ENCODE measurements around the gene ECHS1.
"Not testable (repeated sequence)": the region's sequence is repeated elsewhere in the genome, so short reads cannot be mapped to it uniquely, and the experiment has no call there.

ECHS1 gene

GRCh38 chr10:133336577-133337369 is 36.4 kb downstream of the ECHS1 start, which contains the start of gene CALY:
TSS of gene CALY (minus strand) at chr10:133336896. CDS start at chr10:133328989, 7,907 bp downstream.
- peak; percentile 46 to 58 for DNase-seq

GRCh38 chr10:133336118-133336576 is 37.0 kb downstream of the ECHS1 start:
- no peak for DNase-seq

GRCh38 chr10:133335246-133336117 is 37.7 kb downstream of the ECHS1 start:
- DNase-seq, result peak; percentile 57 to 66

GRCh38 chr10:133334503-133335245 is 38.5 kb downstream of the ECHS1 start:
- no peak for DNase-seq

- no peak for DNase-seq
Measured at GRCh38 chr10:133332936-133333699, 40.0 kb downstream of the ECHS1 start.

- peak; percentile 89 to 92 for DNase-seq
Measured at GRCh38 chr10:133329491-133330202, 43.5 kb downstream of the ECHS1 start.

GRCh38 chr10:133328358-133329343 is 44.5 kb downstream of the ECHS1 start:
- DNase-seq, result no peak

GRCh38 chr10:133327651-133328357 is 45.4 kb downstream of the ECHS1 start:
- DNase-seq, result no peak

GRCh38 chr10:133326745-133327650 is 46.2 kb downstream of the ECHS1 start:
- no peak for DNase-seq

- DNase-seq, result no peak
Measured at GRCh38 chr10:133326223-133326551, 47.0 kb downstream of the ECHS1 start.

GRCh38 chr10:133325440-133326222 is 47.5 kb downstream of the ECHS1 start:
- no peak for DNase-seq

GRCh38 chr10:133324857-133325260 is 48.3 kb downstream of the ECHS1 start:
- DNase-seq, result no peak

GRCh38 chr10:133324198-133324792 is 48.9 kb downstream of the ECHS1 start:
- peak; percentile 41 to 59 for DNase-seq

GRCh38 chr10:133322064-133322709 is 51.0 kb downstream of the ECHS1 start:
- DNase-seq, result not testable (repeated sequence)

GRCh38 chr10:133320852-133321422 is 52.2 kb downstream of the ECHS1 start:
- DNase-seq, result not testable (repeated sequence)

- peak; percentile 65 to 73 for DNase-seq
Measured at GRCh38 chr10:133318494-133319127, 54.5 kb downstream of the ECHS1 start.
